GM12878 (cell line): ENCODE data around the gene MTFP1.

Experiments
- CBFB ChIP-seq: IDR thresholded peaks from 2 replicates; pipeline ENCODE4 v1.6.1; 2016; ENCODE audit warnings: antibody characterized with exemption, low read depth
- CBX3 ChIP-seq: fragments of 200-600 bp; sonication (generic); IDR thresholded peaks from 2 replicates; pipeline ENCODE4 v1.6.1; 2016; ENCODE audit warnings: low read depth, borderline replicate concordance
- CTCF ChIP-seq, 3 experiments: IDR thresholded peaks in 2 of 3; conservative IDR thresholded peaks in 1 of 3; 2 replicates each; pipeline ENCODE4 v1.5.1; 2011; ENCODE audit warnings: low read depth in 3 of 3, low read length in 3 of 3, mild to moderate bottlenecking in 3 of 3, control low read depth in 2 of 3, moderate library complexity in 2 of 3, inconsistent platforms in 1 of 3, mixed read lengths in 1 of 3; ENCODE audit not compliant: control insufficient read depth in 2 of 3, insufficient read depth in 1 of 3; ENCODE audit errors: extremely low read depth in 1 of 3
- POLR2AphosphoS5 ChIP-seq: IDR thresholded peaks from 2 replicates; pipeline ENCODE4 v1.6.1; 2011; ENCODE audit warnings: mild to moderate bottlenecking, low read length, inconsistent platforms
- REST ChIP-seq: IDR thresholded peaks from 2 replicates; pipeline ENCODE4 v1.6.1; 2012; ENCODE audit warnings: mild to moderate bottlenecking, low read depth, low read length
- YBX1 ChIP-seq: fragments of 450-650 bp; IDR thresholded peaks from 2 replicates; pipeline ENCODE4 v1.6.1; 2016; ENCODE audit warnings: antibody characterized with exemption
- ZBTB33 ChIP-seq: fragments of 450-650 bp; IDR thresholded peaks from 2 replicates; pipeline ENCODE4 v1.6.1; 2017; ENCODE audit warnings: mild to moderate bottlenecking

- TF ChIP-seq CTCF (IDR thresholded peaks at IDR 0.05 in 2 of 3, conservative IDR thresholded peaks at IDR 0.05 in 1 of 3; ENCODE audit: control insufficient read depth in 2 of 3, extremely low read depth in 1 of 3, insufficient read depth in 1 of 3, low read depth in 3 of 3, low read length in 3 of 3) (no peak), POLR2AphosphoS5 (0 out of 2 replicates have a peak, but pooled peaks have one; percentile 27), ZBTB33 (no peak), CBX3 (no peak), YBX1 (no peak), CBFB (no peak), REST (no peak)
Observed at GRCh38 chr22:30392661-30393321, 32.8 kb upstream of the MTFP1 start.
